Endothelial cell of umbilical vein (primary cell): ENCODE measurements around the gene AMIGO3. TPM values are rescaled to one million over a fixed set of nuclear protein-coding genes. Genes with fewer than 3 reads are reported as not detected.

Experiments
- BruUV-seq: library from RNA; stranded (reverse); fragments of 400-500 nt; replicated peaks from 2 replicates; lab custom pipeline; 2021; lab: Mats Ljungman, UMichigan
- CTCF ChIA-PET: fragments of 300-600, 350-600 bp; sonication (Branson Sonifier 250); formaldehyde crosslinking; loops from one replicate; lab custom pipeline; 2021; ENCODE audit warnings: antibody characterized with exemption, inconsistent platforms; lab: Charles Lee
- POLR2A ChIA-PET: fragments of 300-600, 350-600 bp; sonication (Branson Sonifier 250); formaldehyde crosslinking; loops from one replicate; lab custom pipeline; 2021; ENCODE audit warnings: antibody characterized with exemption, inconsistent platforms; lab: Charles Lee
- DNase-seq: peaks from one replicate; pipeline ENCODE4 v3.0.0-alpha.2; 2011; ENCODE audit warnings: low read depth, low spot score
- FAIRE-seq: peaks from 2 replicates; lab custom pipeline; 2011; peaks lifted over from hg19 to GRCh38; lab: Jason Lieb, UNC
- H2AFZ ChIP-seq: 2 replicates; pipeline ENCODE4 v1.6.0; 2012; ENCODE audit warnings: low read depth, low read length, control low read depth, inconsistent platforms
- H3K27ac ChIP-seq: 2 replicates; pipeline ENCODE4 v1.5.1; 2011; ENCODE audit warnings: low read depth, mild to moderate bottlenecking, control low read depth, low read length, moderate library complexity; ENCODE audit not compliant: insufficient read depth
- H3K27me3 ChIP-seq, 2 experiments: 2 replicates each; pipeline versions ENCODE4 v1.6.0 to v1.6.1; 2011; ENCODE audit warnings: low read length in 2 of 2, mixed read lengths in 1 of 2; ENCODE audit not compliant: control insufficient read depth in 2 of 2, insufficient read depth in 2 of 2
- H3K36me3 ChIP-seq, 2 experiments: 2 replicates in 1 of 2; 3 replicates in 1 of 2; pipeline ENCODE4 v1.5.1; 2011; ENCODE audit warnings: low read length in 2 of 2, mild to moderate bottlenecking in 1 of 2, moderate library complexity in 1 of 2; ENCODE audit not compliant: control insufficient read depth in 2 of 2, insufficient read depth in 2 of 2; ENCODE audit errors: extremely low read depth in 1 of 2
- H3K4me1 ChIP-seq: 3 replicates; pipeline ENCODE4 v1.5.1; 2011; ENCODE audit warnings: mild to moderate bottlenecking, low read length; ENCODE audit not compliant: control insufficient read depth, insufficient read depth; ENCODE audit errors: extremely low read depth
- H3K4me2 ChIP-seq: 2 replicates; pipeline ENCODE4 v1.6.1; 2011; ENCODE audit warnings: low read length, control low read depth, mixed read lengths; ENCODE audit not compliant: insufficient read depth
- H3K4me3 ChIP-seq, 3 experiments: fragments of 200-600 bp in 1 of 3; sonication (generic), shearing (Covaris generic) in 1 of 3; replicated peaks in 1 of 3; 2 replicates each; pipeline ENCODE4 v1.5.1; 2011 to 2016; ENCODE audit warnings: control low read depth in 3 of 3, low read length in 3 of 3, mild to moderate bottlenecking in 2 of 3, inconsistent platforms in 1 of 3, low read depth in 1 of 3, moderate library complexity in 1 of 3; ENCODE audit not compliant: insufficient read depth in 1 of 3
- H3K79me2 ChIP-seq: 2 replicates; pipeline ENCODE4 v1.6.0; 2012; ENCODE audit warnings: low read length, inconsistent platforms; ENCODE audit not compliant: control insufficient read depth, insufficient read depth
- H3K9ac ChIP-seq: replicated peaks from 2 replicates; pipeline ENCODE3; 2011; ENCODE audit warnings: low read length, control low read depth; ENCODE audit not compliant: insufficient read depth; ENCODE audit errors: extremely low read depth
- H3K9me1 ChIP-seq: replicated peaks from 3 replicates; pipeline ENCODE4 v1.6.0; 2011; ENCODE audit warnings: mild to moderate bottlenecking, low read length; ENCODE audit not compliant: control insufficient read depth, insufficient read depth; ENCODE audit errors: extremely low read depth
- H3K9me3 ChIP-seq: replicated peaks from 2 replicates; pipeline ENCODE4 v1.5.1; 2012; ENCODE audit warnings: low read length, inconsistent platforms; ENCODE audit not compliant: control insufficient read depth, insufficient read depth
- H4K20me1 ChIP-seq: replicated peaks from 2 replicates; pipeline ENCODE3; 2011; ENCODE audit warnings: mild to moderate bottlenecking, low read length; ENCODE audit not compliant: control insufficient read depth, insufficient read depth; ENCODE audit errors: extremely low read depth
- CTCF ChIP-seq, 2 donors: IDR thresholded peaks; 1 replicate in 1 of 2; 2 replicates in 1 of 2; pipeline ENCODE4 v1.5.1; 2011; ENCODE audit warnings: low read length in 2 of 2, mild to moderate bottlenecking in 2 of 2, moderate library complexity in 2 of 2, control low read depth in 1 of 2, inconsistent platforms in 1 of 2, low read depth in 1 of 2; ENCODE audit not compliant: insufficient read depth in 1 of 2; ENCODE audit errors: extremely low read depth in 1 of 2
- EZH2 ChIP-seq: IDR thresholded peaks from 2 replicates; pipeline ENCODE4 v1.6.1; 2012; ENCODE audit warnings: borderline replicate concordance, low read depth, mild to moderate bottlenecking, moderate library complexity, low read length, inconsistent platforms; ENCODE audit not compliant: severe bottlenecking
- FOS ChIP-seq: IDR thresholded peaks from 2 replicates; pipeline ENCODE4 v1.6.1; 2011; ENCODE audit warnings: mild to moderate bottlenecking, low read length, moderate library complexity, borderline replicate concordance; ENCODE audit not compliant: insufficient read depth
- GATA2 ChIP-seq: IDR thresholded peaks from 2 replicates; pipeline ENCODE4 v1.7.0; 2011; ENCODE audit warnings: low read depth, mild to moderate bottlenecking, moderate library complexity, mixed read lengths, low read length; ENCODE audit not compliant: insufficient read length, insufficient read depth
- JUN ChIP-seq: IDR thresholded peaks from 2 replicates; pipeline ENCODE4 v1.6.1; 2011; ENCODE audit warnings: borderline replicate concordance, low read depth; ENCODE audit not compliant: insufficient read length, insufficient read depth
- MAX ChIP-seq: IDR thresholded peaks from 2 replicates; pipeline ENCODE4 v1.6.1; 2011; ENCODE audit not compliant: insufficient read depth, insufficient read length
- MYC ChIP-seq: IDR thresholded peaks from one replicate; pipeline ENCODE4 v1.6.1; 2011; ENCODE audit warnings: mild to moderate bottlenecking, low read depth, low read length
- POLR2A ChIP-seq: IDR thresholded peaks from 2 replicates; pipeline ENCODE4 v1.6.1; 2012; ENCODE audit warnings: low read depth, mild to moderate bottlenecking, control low read depth, low read length
- POLR2AphosphoS5 ChIP-seq: IDR thresholded peaks from 2 replicates; pipeline ENCODE4 v1.6.1; 2012; ENCODE audit warnings: low read depth, mild to moderate bottlenecking, control low read depth, low read length, moderate library complexity; ENCODE audit not compliant: insufficient read depth
- dilution Hi-C: fragments of 300-500 bp; cut with MboI; formaldehyde crosslinking; loops from one replicate; pipeline ENCODE4 v1.15.0; 2019; ENCODE audit warnings: low sequenced_read_pairs; ENCODE audit not compliant: extremely low pct_ligation_motif_present
- intact Hi-C: fragments of 100-400 bp; cut with micrococcal nuclease; formaldehyde crosslinking; loops from one replicate; pipeline ENCODE4 v1.10.0; 2022
- polyA plus RNA-seq, 4 experiments: library from polyadenylated mRNA; depleted of rRNA in 3 of 4; stranded (reverse) in 3 of 4; unstranded in 1 of 4; fragments of >200 nt; gene quantifications; 2 replicates each; pipeline versions ENCODE4 v1.2.1 to v1.2.3, GENCODE V29; 2011 to 2012; ENCODE audit warnings: missing spikeins in 1 of 4
- total RNA-seq: library from RNA; stranded (reverse); gene quantifications from 2 replicates; pipeline ENCODE4 v1.2.3, GENCODE V29; 2021

AMIGO3 gene
- total and polyA plus RNA-seq, 2 donors (not counting 3 experiments of a cell fraction or from before 2014, with no cell fraction given) = 0.21 TPM; not detected in 1

GRCh38 chr3:49761661-49762060, 42.2 kb upstream of the AMIGO3 start:
- Histone ChIP-seq H3K27ac (no peak overlapping the region), H4K20me1 (peaks cover 4% of the 10 kb centered on the region), H3K9me1 (no peaks in the 10 kb centered on the region), H3K4me2 (no peak overlapping the region), H3K27me3 (no peaks in the 10 kb centered on the region), H3K4me3 (no peak overlapping the region), H3K9ac (no peak overlapping the region), H3K36me3 (no peaks in the 10 kb centered on the region), H3K4me1 (no peaks in the 10 kb centered on the region), H3K9me3 (no peaks in the 10 kb centered on the region), H2AFZ (no peak overlapping the region), H3K79me2 (peaks cover 59% of the 10 kb centered on the region)
- BruUV-seq = no TSS peak
- DNase-seq (no peak), FAIRE-seq (no peak)
- TF ChIP-seq EZH2 (no peak), MYC (no peak), GATA2 (no peak), CTCF (IDR thresholded peaks at IDR 0.05; ENCODE audit: extremely low read depth in 1 of 2, insufficient read depth in 1 of 2, low read depth in 1 of 2, low read length in 2 of 2) (no peak), FOS (no peak), POLR2A (no peak), JUN (no peak), MAX (no peak), POLR2AphosphoS5 (no peak)
- CTCF ChIA-PET = no interaction called here
- dilution Hi-C loops = no loop called here
- POLR2A ChIA-PET = no interaction called here
- intact Hi-C loops = no loop called here
